GM21423 (cell line): ENCODE results near the gene PCBD2.
"Not testable (repeated sequence)": the region's sequence is repeated elsewhere in the genome, so short reads cannot be mapped to it uniquely, and the experiment has no call there.

Experiments
- ATAC-seq: cut with Tn5 transposase; IDR thresholded peaks from one replicate; pipeline ENCODE4 v1.9.1; 2021; ENCODE audit warnings: mild to moderate bottlenecking, moderate library complexity; ENCODE audit not compliant: unreplicated experiment

PCBD2 gene

GRCh38 chr5:134998068-134998467, 93.1 kb downstream of the PCBD2 start:
- ATAC-seq: not testable (repeated sequence)

GRCh38 chr5:135004376-135004775, 99.4 kb downstream of the PCBD2 start:
- ATAC-seq: no peak

- no peak for ATAC-seq
These were observed 100.1 kb downstream of the PCBD2 start for GRCh38 chr5:135005076-135005475.

GRCh38 chr5:135007305-135007704, 102.4 kb downstream of the PCBD2 start:
- ATAC-seq: no peak

GRCh38 chr5:135007749-135008363, 102.9 kb downstream of the PCBD2 start:
- ATAC-seq: no peak

- ATAC-seq: no peak
These were observed 103.6 kb downstream of the PCBD2 start for GRCh38 chr5:135008556-135008955.

GRCh38 chr5:135008981-135009735, 104.2 kb downstream of the PCBD2 start:
- ATAC-seq: no peak

- no peak for ATAC-seq
These were observed 105.0 kb downstream of the PCBD2 start for GRCh38 chr5:135009736-135010501.

GRCh38 chr5:135010502-135011354, 105.8 kb downstream of the PCBD2 start:
- ATAC-seq: no peak

- ATAC-seq: no peak
These were observed 106.6 kb downstream of the PCBD2 start for GRCh38 chr5:135011355-135012032.

- ATAC-seq: no peak
These were observed 107.2 kb downstream of the PCBD2 start for GRCh38 chr5:135012033-135012588.
